DMS53 treated with DMSO at 0.1 percent for 48 hours (cell line): ENCODE measurements around the gene ERCC6.

Experiments used
- DNase-seq: peaks from one replicate; lab custom pipeline; 2025; ENCODE audit not compliant: unreplicated experiment; lab: John Stamatoyannopoulos, UW

ERCC6 gene

DNA sequence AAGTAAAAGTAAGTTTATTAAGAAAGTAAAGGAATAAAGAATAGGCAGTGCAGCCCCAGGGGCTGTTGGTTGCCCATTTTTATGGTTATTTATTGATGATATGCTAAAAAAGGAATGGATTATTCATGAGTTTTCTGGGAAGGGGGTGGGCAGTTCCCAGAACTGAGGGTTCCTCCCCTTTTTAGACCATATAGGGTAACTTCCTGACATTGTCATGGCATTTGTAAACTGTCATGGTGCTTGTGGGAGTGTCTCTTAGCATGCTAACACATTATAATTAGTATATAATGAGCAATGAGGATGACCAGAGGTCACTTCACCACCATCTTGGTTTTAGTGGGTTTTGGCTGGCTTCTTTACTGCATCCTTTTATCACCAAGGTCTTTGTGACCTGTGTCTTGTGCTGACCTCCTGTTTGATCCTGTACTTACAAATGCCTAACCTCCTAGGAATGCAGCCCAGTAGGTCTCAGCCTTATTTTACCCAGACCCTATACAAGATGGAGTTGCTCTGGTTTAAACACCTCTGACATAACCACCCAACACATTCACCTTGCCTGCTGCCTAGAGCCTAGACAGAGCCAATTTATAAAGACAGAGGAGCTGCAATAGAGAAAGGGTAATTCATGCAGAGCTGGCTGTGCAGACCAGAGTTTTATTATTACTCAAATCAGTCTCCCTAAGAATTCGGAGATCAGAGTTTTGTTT, 10.9 kb upstream of the ERCC6 start:
- no peak for DNase-seq

DNA sequence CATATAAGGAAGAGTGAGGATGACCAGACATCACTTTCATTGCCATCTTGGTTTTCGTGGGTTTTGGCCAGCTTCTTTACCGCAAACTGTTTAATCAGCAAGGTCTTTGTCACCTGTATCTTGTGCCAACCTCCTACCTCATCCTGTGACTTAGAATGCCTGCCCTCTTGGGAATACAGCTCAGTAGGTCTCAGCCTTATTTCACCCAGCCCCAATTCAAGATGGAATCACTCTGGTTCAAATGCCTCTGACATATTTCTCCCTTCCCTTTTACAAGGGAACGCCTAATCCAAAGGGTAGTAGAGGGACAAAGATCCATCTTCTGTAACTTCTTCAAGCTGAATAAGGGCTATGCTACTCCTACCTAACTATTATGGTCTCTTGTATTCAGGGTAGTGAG, 4.7 kb upstream of the ERCC6 start:
- DNase-seq, result no peak

- DNase-seq, result no peak
Measured at GRCh38 chr10:49542353-49542752, 3.4 kb upstream of the ERCC6 start.

DNA sequence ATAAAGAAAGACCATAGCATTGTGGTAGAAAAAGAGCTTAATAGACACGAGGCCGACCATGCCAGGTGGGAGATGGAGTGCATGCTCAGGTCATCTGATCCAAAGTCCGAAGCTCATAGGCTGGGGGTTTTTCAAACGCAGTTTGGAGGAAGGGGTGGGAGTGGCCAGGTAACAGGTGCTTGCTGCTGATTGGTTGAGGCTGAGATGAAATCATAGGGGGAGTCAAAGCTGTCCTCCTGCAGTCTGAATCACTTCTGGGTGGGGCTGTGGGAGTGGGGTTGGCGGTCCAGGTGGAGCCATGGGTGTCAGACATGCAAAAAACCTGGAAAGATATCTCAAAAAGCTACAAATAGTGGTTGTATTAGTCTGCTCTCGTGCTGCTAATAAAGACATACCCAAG, 2.8 kb upstream of the ERCC6 start:
- no peak for DNase-seq

DNA sequence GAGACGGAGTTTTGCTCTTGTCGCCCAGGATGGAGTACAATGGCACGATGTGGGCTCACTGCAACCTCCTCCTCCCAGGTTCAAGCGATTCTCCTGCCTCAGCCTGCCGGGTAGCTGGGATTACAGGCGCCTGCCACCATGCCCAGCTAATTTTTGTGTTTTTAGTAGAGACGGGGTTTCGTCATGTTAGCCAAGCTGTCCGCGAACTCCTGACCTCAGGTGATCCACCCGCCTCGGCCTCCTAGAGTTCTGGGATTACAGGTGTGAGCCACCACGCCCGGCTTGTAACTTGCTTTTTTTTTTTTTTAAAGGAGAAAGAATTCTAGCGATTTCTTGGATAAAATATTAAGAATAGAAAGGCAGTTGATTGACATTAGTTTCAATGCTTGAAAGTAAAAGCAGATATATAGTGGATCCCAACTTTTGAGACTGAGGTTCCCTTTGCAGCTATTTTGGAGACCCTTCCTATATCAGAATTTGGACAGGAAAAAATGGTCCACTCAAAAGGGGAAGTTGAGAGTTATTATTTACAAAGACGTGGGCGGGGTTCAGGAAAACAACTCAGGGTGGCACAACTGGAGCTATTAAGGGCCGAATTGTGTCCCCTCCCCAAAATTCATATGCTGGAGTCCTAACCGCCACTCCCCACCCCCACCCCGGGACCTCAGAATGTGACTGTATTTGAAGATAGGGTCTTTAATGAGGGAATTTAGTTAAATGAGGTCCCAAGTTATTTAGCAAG, 1.3 kb upstream of the ERCC6 start:
- no peak for DNase-seq

DNA sequence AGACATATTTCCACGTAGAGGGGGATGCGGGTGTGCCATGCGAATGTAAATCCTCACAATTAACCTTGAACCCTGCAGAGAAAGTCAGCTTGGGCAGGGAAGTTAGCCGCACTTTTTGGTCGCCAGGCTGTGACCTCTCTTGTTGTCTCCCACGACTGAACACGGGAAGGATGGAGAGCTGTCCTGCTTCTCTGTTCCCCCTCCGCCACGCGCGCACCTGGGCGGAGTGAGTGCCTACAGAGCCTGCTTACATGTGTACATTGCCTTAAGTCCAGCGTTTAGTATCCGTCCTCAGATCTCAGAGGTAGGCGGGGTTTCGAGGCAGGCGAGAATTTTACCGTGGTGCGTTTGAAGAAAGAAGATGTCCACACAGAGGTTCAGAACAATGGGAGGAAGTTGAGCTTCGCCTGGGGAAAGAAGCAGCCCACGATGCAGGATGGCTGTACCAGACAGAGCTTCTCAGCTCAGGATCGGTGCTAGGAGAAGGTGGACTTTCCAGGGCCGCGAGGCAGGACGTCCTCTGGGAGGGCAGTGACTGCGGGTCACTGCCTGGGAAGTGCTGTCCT, 482 bp upstream of the ERCC6 start:
- DNase-seq, result peak; percentile 52

GRCh38 chr10:49534670-49535381, 4.1 kb downstream of the ERCC6 start:
- no peak for DNase-seq

GRCh38 chr10:49532461-49532860, 6.5 kb downstream of the ERCC6 start:
- DNase-seq, result no peak

DNA sequence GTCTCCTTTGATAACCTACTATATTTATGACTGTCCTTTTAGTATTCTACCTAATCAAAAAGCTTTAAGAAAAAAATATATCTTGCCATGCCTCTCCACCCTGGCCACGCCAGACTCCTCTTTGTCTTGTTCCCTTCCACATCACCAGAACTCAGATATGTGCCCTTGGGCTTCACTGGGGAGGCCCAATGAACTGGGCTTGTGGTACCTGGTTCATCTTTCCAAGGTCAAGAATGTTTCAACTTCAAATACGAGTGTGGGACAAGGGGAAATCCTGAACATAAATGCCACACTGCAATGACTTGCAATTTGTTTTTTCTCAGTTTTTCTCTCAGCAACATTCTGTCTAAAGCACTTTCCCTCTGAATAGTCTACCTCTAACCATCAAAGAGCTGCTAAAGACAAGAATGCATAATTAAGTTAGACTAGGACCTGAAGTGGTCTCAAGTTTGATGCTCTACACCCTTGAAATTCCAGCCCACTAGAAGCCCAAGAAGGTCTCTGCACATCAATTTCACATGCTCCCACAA, 9.9 kb downstream of the ERCC6 start:
- DNase-seq, result no peak

DNA sequence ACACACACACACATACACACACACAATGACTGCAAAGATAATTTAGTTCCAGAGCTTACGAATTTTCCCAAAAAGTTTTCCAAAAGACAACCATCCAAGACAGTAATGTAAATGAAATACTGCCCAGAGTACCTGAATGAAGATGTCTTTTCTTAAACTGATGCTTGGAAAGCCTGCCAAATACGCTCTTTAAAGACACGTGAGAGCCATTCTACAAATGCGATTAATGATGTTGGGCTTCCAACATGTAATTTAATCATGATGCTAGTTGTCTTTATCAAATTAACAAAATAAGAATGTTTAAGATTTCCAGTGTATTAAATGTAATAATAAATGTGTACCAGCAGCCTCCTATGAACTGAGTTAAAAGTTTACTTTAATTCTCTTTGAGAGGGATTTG, 11.1 kb downstream of the ERCC6 start:
- no peak for DNase-seq

DNA sequence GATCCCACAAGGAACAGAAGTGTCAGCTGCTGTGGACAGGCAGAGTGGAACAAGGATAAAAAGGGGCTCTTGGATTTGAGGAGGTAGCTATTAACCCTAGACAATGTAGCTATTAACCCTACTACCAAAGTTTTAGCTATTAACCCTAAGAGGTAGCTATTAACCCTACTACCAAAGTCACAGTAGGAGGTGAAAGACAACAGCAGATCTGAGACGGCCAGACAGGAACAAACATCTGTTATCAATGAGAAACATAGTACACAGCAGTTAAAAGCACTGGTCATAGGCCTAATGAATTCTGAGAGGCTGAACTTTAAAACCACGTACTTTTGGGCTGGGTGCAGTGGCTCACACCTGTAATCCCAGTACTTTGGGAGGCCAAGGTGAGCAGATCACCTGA, 11.9 kb downstream of the ERCC6 start:
- no peak for DNase-seq

DNA sequence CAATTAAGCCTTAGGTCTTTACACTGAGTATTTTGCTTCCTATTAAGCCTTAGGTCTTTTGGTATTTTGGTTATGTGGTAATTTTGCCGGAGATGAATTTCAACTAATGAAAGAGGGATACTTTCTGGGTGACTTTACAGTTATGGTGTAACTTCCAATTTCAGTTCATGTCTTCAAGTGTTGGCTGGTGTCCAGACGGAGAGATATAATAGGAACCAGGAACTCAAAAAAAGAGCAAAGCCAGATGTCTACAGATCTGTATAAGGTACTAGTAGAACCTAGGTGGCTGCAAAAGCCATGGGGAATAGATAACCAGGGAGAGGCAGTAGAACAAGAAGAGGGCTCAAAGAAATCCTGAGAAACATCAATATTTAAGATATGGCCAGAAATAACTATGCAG, 12.3 kb downstream of the ERCC6 start:
- DNase-seq, result no peak

DNA sequence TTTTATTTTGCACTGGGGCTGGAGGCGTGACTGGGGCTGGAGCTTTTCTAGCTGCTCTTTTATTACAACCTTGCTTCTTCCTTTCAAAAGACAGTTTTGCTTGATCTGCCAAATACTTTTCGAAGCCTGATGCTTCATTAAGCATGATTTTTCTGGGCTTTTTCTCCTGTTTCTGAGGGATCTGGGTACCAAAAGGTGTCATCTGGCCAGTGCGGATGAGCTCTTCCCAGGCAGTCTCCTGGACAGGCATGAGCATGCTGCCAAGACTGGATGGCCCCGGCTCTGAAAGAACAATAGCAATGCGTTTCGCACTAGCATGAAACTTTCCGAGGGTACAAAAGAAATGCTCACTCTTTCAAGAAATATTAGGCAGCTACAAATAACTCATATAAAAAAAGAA, 14.4 kb downstream of the ERCC6 start:
- no peak for DNase-seq

GRCh38 chr10:49523301-49523700, 15.6 kb downstream of the ERCC6 start:
- no peak for DNase-seq

GRCh38 chr10:49521062-49521461, 17.9 kb downstream of the ERCC6 start:
- DNase-seq, result no peak

DNA sequence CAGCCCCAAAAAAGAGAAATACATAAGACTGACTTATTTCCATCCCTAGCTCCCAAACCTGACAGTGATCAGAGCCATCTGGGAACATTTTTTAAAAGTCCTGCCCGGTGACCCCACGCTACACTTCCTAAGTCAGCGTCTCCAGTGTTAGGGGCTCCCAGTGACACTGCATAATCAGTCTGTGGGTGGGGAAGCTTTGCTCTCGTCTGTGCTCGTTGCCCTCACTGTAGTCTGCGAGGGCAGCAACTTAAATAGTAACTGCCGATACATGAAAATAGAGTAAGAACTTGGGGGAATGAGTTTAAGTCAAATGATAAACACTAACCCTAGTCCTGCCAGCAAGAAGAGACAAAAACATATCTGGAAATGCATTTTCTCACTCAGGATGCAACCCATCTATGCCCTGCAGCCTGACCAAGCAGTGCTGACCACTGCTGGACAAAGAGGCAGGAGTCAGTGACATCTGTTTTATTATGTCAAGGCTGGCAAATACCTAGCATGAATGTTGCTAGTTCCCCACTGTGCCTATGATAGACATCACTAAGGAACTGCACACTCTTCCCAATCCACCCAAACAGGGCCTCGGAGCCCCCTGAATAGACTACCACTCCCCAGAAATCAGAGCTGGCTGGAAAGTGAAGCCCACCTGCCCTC, 18.7 kb downstream of the ERCC6 start:
- no peak for DNase-seq

GRCh38 chr10:49519717-49520116, 19.2 kb downstream of the ERCC6 start:
- no peak for DNase-seq

- DNase-seq, result peak; percentile 37
Measured at GRCh38 chr10:49518982-49519578, 19.8 kb downstream of the ERCC6 start.

DNA sequence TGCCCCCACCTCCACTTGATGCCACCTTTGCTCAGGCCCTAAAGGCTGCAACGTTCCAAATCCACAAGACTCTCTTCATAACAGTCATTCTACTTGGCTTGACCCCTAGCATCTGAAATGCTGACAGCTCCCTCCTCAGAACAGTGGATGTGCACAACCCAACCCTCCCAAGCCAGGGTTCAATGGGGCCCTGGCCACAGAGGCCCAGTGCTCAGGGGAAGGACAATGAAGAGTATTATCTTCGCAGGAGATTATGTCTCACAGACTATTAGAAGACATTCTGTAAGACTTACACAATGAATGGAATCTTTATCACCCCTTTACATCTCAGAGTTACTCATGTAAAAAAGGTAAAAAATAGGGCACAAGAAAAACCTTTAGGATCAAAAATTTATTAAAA, 20.4 kb downstream of the ERCC6 start:
- DNase-seq, result no peak

GRCh38 chr10:49516216-49516970, 22.5 kb downstream of the ERCC6 start:
- no peak for DNase-seq
